ENCODE results near the gene UNC5A. TPM values are rescaled to one million over a fixed set of nuclear protein-coding genes. Genes with fewer than 3 reads are reported as not detected.

UNC5A gene
- total RNA-seq, 2 donors from 2014 or later: not detected

DNA sequence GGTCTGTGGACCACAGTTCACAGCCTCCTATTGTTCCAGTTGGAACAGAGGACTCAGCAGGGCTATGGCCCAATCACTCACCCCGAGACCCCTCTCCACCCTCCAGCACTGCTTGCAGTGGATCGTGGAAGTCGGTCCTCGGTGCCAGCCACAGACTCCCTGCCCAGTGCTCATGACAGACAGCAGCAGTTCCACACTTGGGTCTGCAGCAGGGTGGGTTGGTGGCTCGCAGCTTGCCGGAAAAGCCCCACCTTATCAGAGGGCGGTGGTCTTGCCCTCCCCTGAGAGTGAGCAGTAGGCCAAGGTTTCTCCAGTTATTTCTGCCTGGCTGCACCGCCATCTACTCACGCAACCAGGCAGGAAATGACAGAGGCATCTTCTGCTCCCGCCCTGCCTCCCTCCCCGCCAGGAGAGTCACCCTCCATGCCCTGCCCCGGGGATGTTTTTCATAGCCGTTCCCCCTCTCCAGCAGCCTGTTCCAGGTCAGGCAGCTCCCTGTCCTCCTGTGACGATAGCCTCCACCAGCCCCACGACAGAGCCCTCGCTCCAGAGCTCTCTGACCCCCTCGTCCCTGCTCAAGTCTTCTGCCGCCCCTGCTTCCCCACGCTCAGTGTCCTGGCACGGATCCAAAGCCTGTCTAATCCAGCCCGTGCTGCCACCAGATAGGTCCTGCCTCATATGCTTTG is 34.5 kb downstream of the UNC5A start:
- H3K27me3 Mint-ChIP-seq: peaks cover 10 to 22% of the 10 kb centered on the region in 2 donors
- ATAC-seq: peak in 1 of 2 donors; percentile 20
- H3K36me3 Mint-ChIP-seq: no peaks in the 10 kb centered on the region
- H3K27ac Mint-ChIP-seq: no peak overlapping the region
- H3K9me3 Mint-ChIP-seq: no peaks in the 10 kb centered on the region
- DNase-seq (ENCODE audit: low spot score): no peak
- peaks cover 0 to 2% of the 10 kb centered on the region in 2 donors for H3K4me1 Mint-ChIP-seq (ENCODE audit: low read depth in 2 of 2)
- H3K4me3 Mint-ChIP-seq: no peak overlapping the region

DNA sequence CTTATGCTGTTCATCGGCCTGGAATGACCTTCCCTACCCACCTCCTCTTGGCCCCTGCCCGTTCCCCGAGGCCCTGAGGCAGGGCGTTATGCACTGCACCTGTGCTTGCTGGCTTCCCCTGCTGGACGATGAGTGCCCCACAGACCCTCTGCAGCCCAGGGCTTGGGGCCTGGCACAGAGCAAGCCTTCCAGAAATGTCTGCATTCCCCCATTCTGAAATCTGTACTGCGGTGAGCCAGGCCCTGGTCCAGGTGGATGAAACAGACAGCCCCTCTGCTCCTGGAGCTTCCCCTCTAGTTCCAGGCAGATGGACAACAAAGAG is 35.0 kb downstream of the UNC5A start:
- ATAC-seq: no peak
- Mint-ChIP-seq H3K27me3 (peaks cover 10 to 26% of the 10 kb centered on the region in 2 donors), H3K4me1 (ENCODE audit: low read depth in 2 of 2) (peaks cover 0 to 2% of the 10 kb centered on the region in 2 donors), H3K9me3 (no peaks in the 10 kb centered on the region), H3K27ac (no peak overlapping the region), H3K36me3 (no peaks in the 10 kb centered on the region), H3K4me3 (no peak overlapping the region)
- no peak for DNase-seq (ENCODE audit: low spot score)

DNA sequence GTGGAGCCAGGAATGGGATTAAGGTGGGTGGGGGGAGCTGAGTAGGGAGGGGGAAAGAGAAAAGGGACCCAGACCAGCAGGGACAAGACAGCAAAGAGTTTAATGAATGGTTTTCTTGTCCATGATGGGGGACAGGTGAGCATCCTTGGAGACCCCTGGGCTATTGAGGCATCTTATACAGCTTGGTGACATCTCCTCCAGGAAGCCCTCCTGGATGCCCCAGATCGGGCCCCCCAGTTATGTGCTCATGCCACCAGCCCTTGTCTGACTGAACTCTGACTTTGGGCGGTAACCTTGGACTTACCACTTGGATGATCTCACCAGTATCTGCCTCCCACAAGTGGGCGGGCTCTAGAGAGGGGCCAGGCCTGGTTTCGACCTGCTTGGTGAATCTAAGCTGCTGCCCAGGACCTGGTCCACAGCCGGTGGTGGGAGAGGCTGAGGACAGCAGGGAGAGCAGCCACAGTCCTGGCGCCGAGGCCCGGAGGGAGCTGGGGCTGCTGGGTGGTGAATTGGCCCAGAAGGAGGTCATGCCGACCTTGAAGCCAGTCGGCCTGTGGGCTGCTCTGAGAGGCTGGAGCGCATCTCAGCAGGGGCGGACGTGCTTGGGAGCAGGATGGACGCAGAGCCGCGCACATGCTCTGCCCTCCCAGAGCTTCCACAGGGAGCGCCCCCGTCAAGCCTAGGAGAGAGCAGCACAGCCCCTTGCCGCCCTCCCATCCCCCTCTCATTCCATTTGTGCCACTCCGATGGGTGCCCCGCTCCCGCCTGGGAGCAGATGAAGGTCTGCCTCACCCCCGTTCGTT is 36.2 kb downstream of the UNC5A start:
- no peak for ATAC-seq

DNA sequence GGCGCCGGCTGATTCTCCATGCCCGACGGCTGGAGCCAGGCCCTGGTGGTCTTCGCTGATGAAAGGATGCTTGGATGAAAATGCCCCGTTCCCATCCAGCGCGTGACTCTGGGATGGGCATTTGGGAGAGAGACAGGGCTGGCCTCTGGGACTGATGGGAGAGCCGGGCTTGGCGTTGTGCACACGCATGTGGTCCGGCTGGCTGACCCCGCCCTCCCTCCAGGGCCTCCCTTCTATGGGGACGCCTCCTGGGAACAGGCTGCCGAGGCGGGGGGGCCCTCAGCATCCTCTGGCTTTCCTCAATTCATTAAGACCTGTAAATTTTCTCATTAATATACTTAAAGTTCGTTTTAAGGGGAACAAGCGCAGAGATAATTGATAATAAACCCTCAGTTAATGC is 36.8 kb downstream of the UNC5A start:
- peaks cover 0 to 2% of the 10 kb centered on the region in 2 donors for H3K4me1 Mint-ChIP-seq (ENCODE audit: low read depth in 2 of 2)
- H3K4me3 Mint-ChIP-seq: no peak overlapping the region
- H3K36me3 Mint-ChIP-seq: no peaks in the 10 kb centered on the region
- H3K9me3 Mint-ChIP-seq: no peaks in the 10 kb centered on the region
- no peak overlapping the region for H3K27ac Mint-ChIP-seq
- DNase-seq (ENCODE audit: low spot score): no peak
- H3K27me3 Mint-ChIP-seq: peaks cover 14 to 26% of the 10 kb centered on the region in 2 donors
- ATAC-seq: no peak

More for the DNA sequence above, 36.2 kb downstream of the UNC5A start:
- H3K36me3 Mint-ChIP-seq: no peaks in the 10 kb centered on the region
- no peak for DNase-seq (ENCODE audit: low spot score)
- peaks cover 0 to 2% of the 10 kb centered on the region in 2 donors for H3K4me1 Mint-ChIP-seq (ENCODE audit: low read depth in 2 of 2)
- no peak overlapping the region for H3K4me3 Mint-ChIP-seq
- no peak overlapping the region for H3K27ac Mint-ChIP-seq
- no peaks in the 10 kb centered on the region for H3K9me3 Mint-ChIP-seq
- peaks cover 10 to 26% of the 10 kb centered on the region in 2 donors for H3K27me3 Mint-ChIP-seq

DNA sequence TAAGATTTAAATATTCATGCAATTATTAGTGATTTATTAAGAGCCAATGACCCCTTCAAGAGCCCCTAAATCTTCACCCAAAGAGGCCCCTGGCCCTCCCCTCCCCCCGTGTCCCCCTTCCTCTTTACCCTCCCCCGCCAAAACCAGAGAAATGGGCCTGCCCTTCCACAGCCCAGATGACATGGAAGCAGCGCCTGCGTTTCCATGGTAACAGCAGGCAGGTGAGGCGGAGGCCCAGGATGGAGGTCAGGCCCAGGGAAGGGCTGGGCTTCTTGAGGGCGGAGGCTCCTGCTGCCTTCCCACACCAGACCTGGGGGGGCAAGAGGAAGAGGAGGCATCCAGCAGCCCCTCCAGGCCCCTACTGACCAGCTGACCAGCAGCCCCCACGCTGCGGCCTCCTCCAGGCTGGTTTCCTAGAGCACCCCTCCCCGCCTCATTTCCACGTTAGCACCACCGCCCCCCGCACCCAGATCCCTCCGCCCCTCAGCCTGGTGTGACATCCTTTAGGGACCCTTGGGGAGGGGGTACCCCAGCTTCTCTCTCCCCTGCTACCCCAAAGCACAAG is 37.4 kb downstream of the UNC5A start:
- ATAC-seq: no peak
- Mint-ChIP-seq H3K4me1 (ENCODE audit: low read depth in 2 of 2) (peaks cover 0 to 2% of the 10 kb centered on the region in 2 donors), H3K36me3 (no peaks in the 10 kb centered on the region), H3K27ac (no peak overlapping the region), H3K4me3 (no peak overlapping the region), H3K9me3 (no peaks in the 10 kb centered on the region), H3K27me3 (peaks cover 18 to 28% of the 10 kb centered on the region in 2 donors)
- DNase-seq (ENCODE audit: low spot score): no peak

GRCh38 chr5:176848651-176849050 is 38.3 kb downstream of the UNC5A start:
- Mint-ChIP-seq H3K9me3 (no peaks in the 10 kb centered on the region), H3K4me3 (no peak overlapping the region), H3K27me3 (peaks cover 18 to 29% of the 10 kb centered on the region in 2 donors), H3K4me1 (ENCODE audit: low read depth in 2 of 2) (peaks cover 0 to 2% of the 10 kb centered on the region in 2 donors), H3K36me3 (no peaks in the 10 kb centered on the region), H3K27ac (no peak overlapping the region)
- DNase-seq (ENCODE audit: low spot score) (no peak), ATAC-seq (no peak)

DNA sequence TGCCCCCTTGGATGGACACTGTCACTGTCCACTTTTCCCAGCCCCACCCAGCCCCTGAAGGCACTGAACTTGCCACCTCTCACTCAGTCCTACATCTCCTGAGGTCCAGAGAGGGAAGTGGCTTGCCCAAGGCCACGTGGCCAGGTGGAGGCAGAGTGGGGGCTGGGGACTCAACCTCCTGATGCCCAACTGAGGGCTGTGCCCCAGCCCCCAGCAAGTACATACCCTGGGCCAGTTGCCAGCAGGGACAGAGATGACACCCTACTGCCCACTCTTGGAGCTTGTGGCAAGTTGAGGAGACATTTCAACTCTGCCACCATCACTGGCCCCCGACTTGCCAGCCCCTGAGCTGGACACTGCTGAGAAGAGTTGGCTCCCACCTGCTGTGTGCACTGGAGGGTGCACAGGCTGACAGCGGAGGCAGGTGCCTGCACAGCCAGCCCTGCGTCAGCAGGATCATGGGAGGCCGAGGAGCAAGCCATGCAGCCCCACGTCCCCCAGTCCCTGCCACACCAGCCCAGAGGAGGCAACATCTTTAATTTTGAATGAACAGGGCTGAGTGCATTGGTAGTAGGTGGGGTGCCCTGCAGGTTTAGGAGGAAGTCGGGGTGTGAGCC is 39.4 kb downstream of the UNC5A start:
- ATAC-seq (no peak), DNase-seq (ENCODE audit: low spot score) (no peak)
- no peaks in the 10 kb centered on the region for H3K36me3 Mint-ChIP-seq

GRCh38 chr5:176850371-176851245 is 40.2 kb downstream of the UNC5A start:
- no peak for DNase-seq (ENCODE audit: low spot score)
- no peaks in the 10 kb centered on the region for H3K36me3 Mint-ChIP-seq
- H3K27ac Mint-ChIP-seq: no peak overlapping the region
- peaks cover 15 to 20% of the 10 kb centered on the region in 2 donors for H3K27me3 Mint-ChIP-seq
- ATAC-seq: no peak
- no peaks in the 10 kb centered on the region for H3K9me3 Mint-ChIP-seq
- no peaks in the 10 kb centered on the region for H3K4me1 Mint-ChIP-seq (ENCODE audit: low read depth in 2 of 2)
- no peak overlapping the region for H3K4me3 Mint-ChIP-seq

More for the DNA sequence above, 39.4 kb downstream of the UNC5A start:
- Mint-ChIP-seq H3K9me3 (no peaks in the 10 kb centered on the region), H3K27ac (no peak overlapping the region), H3K4me3 (no peak overlapping the region), H3K4me1 (ENCODE audit: low read depth in 2 of 2) (peaks cover 0 to 2% of the 10 kb centered on the region in 2 donors), H3K27me3 (peaks cover 18 to 26% of the 10 kb centered on the region in 2 donors)

DNA sequence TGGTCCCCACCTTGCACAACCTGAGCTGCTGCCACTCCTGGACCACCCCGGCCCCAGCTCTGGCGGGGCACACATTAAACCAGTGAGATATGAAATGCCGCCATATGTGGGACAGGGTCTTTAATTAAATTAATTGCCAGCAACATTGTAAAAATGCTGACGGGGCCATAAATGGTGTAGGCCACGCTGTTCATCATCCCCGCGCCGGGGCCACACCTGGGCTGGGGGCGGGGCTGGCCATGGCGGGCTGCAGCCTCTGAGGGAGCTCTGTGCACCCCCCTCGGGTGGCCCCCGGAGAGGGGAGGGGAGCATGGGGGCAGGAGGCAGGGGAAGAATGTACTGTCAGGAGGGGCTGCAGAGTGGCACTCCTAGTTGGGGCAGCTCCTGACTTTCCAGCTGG is 41.0 kb downstream of the UNC5A start:
- Mint-ChIP-seq H3K27me3 (peaks cover 8 to 15% of the 10 kb centered on the region in 2 donors), H3K4me3 (no peak overlapping the region), H3K9me3 (no peaks in the 10 kb centered on the region), H3K4me1 (ENCODE audit: low read depth in 2 of 2) (no peaks in the 10 kb centered on the region), H3K36me3 (no peaks in the 10 kb centered on the region), H3K27ac (no peak overlapping the region)
- ATAC-seq (no peak), DNase-seq (ENCODE audit: low spot score) (no peak)

- Mint-ChIP-seq H3K27me3 (peaks cover 12 to 19% of the 10 kb centered on the region in 2 donors), H3K27ac (no peak overlapping the region), H3K4me3 (no peak overlapping the region), H3K36me3 (no peaks in the 10 kb centered on the region), H3K9me3 (no peaks in the 10 kb centered on the region), H3K4me1 (ENCODE audit: low read depth in 2 of 2) (no peaks in the 10 kb centered on the region)
- no peak for DNase-seq (ENCODE audit: low spot score)
- no peak for ATAC-seq
These were observed 41.7 kb downstream of the UNC5A start for GRCh38 chr5:176851871-176852658.

- Mint-ChIP-seq H3K27me3 (peaks cover 22% of the 10 kb centered on the region in 2 donors), H3K4me3 (no peak overlapping the region), H3K27ac (no peak overlapping the region), H3K4me1 (ENCODE audit: low read depth in 2 of 2) (no peaks in the 10 kb centered on the region), H3K9me3 (no peaks in the 10 kb centered on the region), H3K36me3 (no peaks in the 10 kb centered on the region)
- ATAC-seq: no peak
- no peak for DNase-seq (ENCODE audit: low spot score)
These were observed 42.9 kb downstream of the UNC5A start for GRCh38 chr5:176853151-176853778.

- Mint-ChIP-seq H3K4me3 (no peak overlapping the region), H3K27me3 (peaks cover 24 to 26% of the 10 kb centered on the region in 2 donors)
These were observed 43.8 kb downstream of the UNC5A start for GRCh38 chr5:176854164-176854563.

More at GRCh38 chr5:176854164-176854563, 43.8 kb downstream of the UNC5A start:
- Mint-ChIP-seq H3K9me3 (no peaks in the 10 kb centered on the region), H3K27ac (no peak overlapping the region), H3K4me1 (ENCODE audit: low read depth in 2 of 2) (no peaks in the 10 kb centered on the region), H3K36me3 (no peaks in the 10 kb centered on the region)
- DNase-seq (ENCODE audit: low spot score) (no peak), ATAC-seq (no peak)

Data from natural killer cell treated with Interleukin-12 subunit alpha and Interleukin-12 subunit beta and Interleukin-15 and Interleukin-18, amount 100 ng/mL, for 72 hours (primary cell).